MM.1S (cell line): ENCODE results near the gene PATJ.

ENCODE experiments used
- EZH2 ChIP-seq: fragments of 300-600 bp; sonication (generic); optimal IDR thresholded peaks from 2 replicates; pipeline ENCODE3; 2017; ENCODE audit warnings: low read depth, mild to moderate bottlenecking, antibody characterized with exemption, low read length, mixed read lengths
- TF ChIP-seq, protein P1 (sequence below): fragments of 300-600 bp; sonication (generic); IDR thresholded peaks from 2 replicates; pipeline ENCODE4 v1.5.1; 2016; ENCODE audit warnings: antibody characterized with exemption, low read length, mixed read lengths

DNA sequence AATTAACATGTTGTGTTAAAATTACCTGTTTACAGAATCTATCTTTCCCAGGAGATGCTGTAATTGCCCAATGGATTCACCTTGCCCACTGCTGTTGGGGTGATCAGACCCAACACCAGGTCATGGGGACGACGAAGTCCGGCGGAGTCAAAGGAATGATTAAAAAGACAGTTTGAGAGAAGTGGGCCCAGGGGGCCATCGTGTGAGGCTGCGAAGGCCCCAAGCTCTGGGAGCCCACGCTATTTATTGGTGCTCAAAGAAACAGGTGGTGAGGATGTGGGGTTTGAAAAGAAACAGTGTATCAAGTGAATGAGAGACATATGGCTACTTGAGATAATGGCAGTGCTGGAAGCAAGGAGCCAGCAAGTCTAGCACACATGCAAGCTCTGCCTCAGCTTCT lies 436.1 kb downstream of the PATJ start:
- TF ChIP-seq, protein P1, sequence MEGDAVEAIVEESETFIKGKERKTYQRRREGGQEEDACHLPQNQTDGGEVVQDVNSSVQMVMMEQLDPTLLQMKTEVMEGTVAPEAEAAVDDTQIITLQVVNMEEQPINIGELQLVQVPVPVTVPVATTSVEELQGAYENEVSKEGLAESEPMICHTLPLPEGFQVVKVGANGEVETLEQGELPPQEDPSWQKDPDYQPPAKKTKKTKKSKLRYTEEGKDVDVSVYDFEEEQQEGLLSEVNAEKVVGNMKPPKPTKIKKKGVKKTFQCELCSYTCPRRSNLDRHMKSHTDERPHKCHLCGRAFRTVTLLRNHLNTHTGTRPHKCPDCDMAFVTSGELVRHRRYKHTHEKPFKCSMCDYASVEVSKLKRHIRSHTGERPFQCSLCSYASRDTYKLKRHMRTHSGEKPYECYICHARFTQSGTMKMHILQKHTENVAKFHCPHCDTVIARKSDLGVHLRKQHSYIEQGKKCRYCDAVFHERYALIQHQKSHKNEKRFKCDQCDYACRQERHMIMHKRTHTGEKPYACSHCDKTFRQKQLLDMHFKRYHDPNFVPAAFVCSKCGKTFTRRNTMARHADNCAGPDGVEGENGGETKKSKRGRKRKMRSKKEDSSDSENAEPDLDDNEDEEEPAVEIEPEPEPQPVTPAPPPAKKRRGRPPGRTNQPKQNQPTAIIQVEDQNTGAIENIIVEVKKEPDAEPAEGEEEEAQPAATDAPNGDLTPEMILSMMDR = no peak
- no peak for TF ChIP-seq EZH2
